GM21529 (cell line): ENCODE data around the gene RRP12.
A peak's percentile ranks its signal among the peaks of the same experiment; 100 is the strongest.

ENCODE experiments used
- ATAC-seq: cut with Tn5 transposase; IDR thresholded peaks from one replicate; pipeline ENCODE4 v1.9.1; 2021; ENCODE audit not compliant: unreplicated experiment

RRP12 gene

DNA sequence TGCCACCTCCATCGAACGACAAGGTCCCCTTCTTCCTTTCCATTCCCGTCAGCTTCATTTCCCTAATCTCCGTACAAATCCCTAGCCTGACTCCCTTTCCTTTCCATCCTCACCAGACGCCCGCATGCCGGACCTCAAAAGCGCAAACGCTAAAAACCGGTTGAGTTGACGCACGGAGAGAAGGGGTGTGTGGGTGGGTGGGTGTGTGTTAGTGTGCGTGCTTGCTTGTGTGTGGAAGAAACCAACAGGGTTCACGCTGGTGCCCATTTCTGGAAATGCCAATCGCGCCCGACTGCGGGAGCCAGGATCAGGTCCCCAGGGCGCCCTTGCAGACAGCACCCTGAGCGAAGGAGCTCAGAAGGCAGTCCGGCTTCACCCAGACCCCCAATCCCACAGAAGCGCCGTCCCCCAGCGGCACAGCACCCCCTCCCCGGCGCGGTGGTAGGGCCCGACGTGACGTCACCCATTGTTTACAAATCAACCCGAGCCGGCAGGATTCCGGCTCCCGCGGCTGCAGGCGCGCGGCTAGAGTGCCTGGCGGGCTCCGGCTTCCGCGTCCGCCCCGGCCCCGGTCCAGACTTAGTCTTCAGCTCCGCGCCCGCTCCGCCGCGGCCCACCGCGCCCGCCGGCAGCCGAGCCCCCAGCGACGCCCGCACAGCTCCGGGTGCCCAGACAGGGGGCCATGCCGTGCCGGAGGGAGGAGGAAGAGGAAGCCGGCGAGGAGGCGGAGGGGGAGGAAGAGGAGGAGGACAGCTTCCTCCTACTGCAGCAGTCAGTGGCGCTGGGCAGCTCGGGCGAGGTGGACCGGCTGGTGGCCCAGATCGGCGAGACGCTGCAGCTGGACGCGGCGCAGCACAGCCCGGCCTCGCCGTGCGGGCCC lies 82.1 kb downstream of the RRP12 start, which contains the start of gene FRAT1:
FRAT1 (plus strand) TSS at position 500 of the 880 bp plus-strand sequence; CDS start at position 683, 183 bp downstream.
- peak; percentile 84 for ATAC-seq

- ATAC-seq, result no peak
Observed at GRCh38 chr10:97314671-97315070, 86.5 kb downstream of the RRP12 start.

- ATAC-seq, result no peak
Observed at GRCh38 chr10:97312897-97313296, 88.2 kb downstream of the RRP12 start.

- no peak for ATAC-seq
Observed at GRCh38 chr10:97311111-97311626, 90.0 kb downstream of the RRP12 start.

GRCh38 chr10:97307866-97308780 lies 93.0 kb downstream of the RRP12 start:
- ATAC-seq, result no peak

- ATAC-seq, result no peak
Observed at GRCh38 chr10:97307441-97307840, 93.7 kb downstream of the RRP12 start.
